NCI-H2107 treated with DMSO at 0.1 percent for 48 hours (cell line): ENCODE results near the gene ZACN.

Source experiments
- DNase-seq: peaks from one replicate; lab custom pipeline; 2025; ENCODE audit not compliant: unreplicated experiment; lab: John Stamatoyannopoulos, UW

Gene ZACN

GRCh38 chr17:76081295-76082210 lies 2.6 kb downstream of the ZACN start:
- DNase-seq, result no peak

GRCh38 chr17:76082326-76083251 lies 3.6 kb downstream of the ZACN start:
- DNase-seq, result peak; percentile 12

- no peak for DNase-seq
Measured at GRCh38 chr17:76083536-76084182, 4.7 kb downstream of the ZACN start.

GRCh38 chr17:76085066-76085730 lies 6.2 kb downstream of the ZACN start:
- DNase-seq, result no peak

- DNase-seq, result no peak
Measured at GRCh38 chr17:76085731-76086366, 6.9 kb downstream of the ZACN start.

GRCh38 chr17:76086384-76086783 lies 7.4 kb downstream of the ZACN start:
- DNase-seq, result no peak

GRCh38 chr17:76087531-76087930 lies 8.5 kb downstream of the ZACN start:
- no peak for DNase-seq

GRCh38 chr17:76088041-76088867 lies 9.3 kb downstream of the ZACN start:
- DNase-seq, result no peak

- DNase-seq, result no peak
Measured at GRCh38 chr17:76088868-76089576, 10.0 kb downstream of the ZACN start.

GRCh38 chr17:76089680-76090516 lies 10.9 kb downstream of the ZACN start:
- DNase-seq, result no peak

GRCh38 chr17:76090517-76091129 lies 11.6 kb downstream of the ZACN start:
- DNase-seq, result no peak

GRCh38 chr17:76091526-76092286 lies 12.7 kb downstream of the ZACN start:
- DNase-seq, result no peak

GRCh38 chr17:76092526-76093413 lies 13.8 kb downstream of the ZACN start:
- no peak for DNase-seq

- no peak for DNase-seq
Measured at GRCh38 chr17:76094046-76094445, 15.1 kb downstream of the ZACN start.

- DNase-seq, result no peak
Measured at GRCh38 chr17:76095943-76096342, 17.0 kb downstream of the ZACN start.
